GM18505 (cell line): Measurements from ENCODE around the gene IQCK.

Experiments used
- ATAC-seq: cut with Tn5 transposase; IDR thresholded peaks from one replicate; pipeline ENCODE4 v1.9.1; 2021; ENCODE audit not compliant: unreplicated experiment
- POLR2A ChIP-seq: IDR thresholded peaks from 4 replicates; pipeline ENCODE4 v1.6.1; 2011; ENCODE audit warnings: borderline replicate concordance; ENCODE audit not compliant: insufficient read depth, insufficient read length; ENCODE audit errors: extremely low read depth

Gene IQCK

GRCh38 chr16:19717314-19717713 is 757 bp upstream of the IQCK start:
- no peak for TF ChIP-seq POLR2A
- ATAC-seq: no peak

GRCh38 chr16:19718624-19718965 is 524 bp downstream of the IQCK start:
- TF ChIP-seq POLR2A: no peak
- ATAC-seq: no peak

DNA sequence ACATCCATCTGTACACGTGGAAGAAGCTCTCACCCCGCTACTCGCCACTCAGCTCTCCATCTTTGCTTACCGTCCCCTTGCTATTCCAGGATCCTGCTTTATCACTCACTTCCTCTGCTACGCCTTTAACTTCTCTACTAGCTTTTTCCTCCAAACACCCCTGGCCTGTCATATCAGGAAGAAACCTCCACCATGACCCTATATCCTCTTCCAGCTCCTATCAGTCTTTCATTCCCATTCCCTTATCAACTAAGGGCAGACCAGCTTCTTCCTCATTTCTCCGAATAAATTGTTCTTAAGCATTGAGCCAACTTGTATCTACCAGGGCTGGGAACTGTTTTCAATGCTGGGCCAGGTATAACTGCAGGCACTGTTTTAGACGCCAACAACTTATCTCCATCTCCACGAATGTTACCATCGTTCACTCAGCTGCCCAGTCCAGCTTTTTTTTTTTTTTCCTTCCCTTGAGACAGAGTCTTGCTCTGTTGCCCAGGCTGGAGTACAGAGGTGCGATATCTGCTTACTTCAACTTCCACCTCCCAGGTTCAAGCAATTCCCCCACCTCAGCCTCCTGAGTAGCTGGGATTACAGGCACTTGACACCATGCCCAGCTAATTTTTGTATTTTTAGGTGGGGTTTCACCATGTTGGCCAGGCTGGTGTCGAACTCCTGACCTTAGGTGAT is 4.3 kb downstream of the IQCK start:
- no peak for TF ChIP-seq POLR2A
- ATAC-seq: no peak

DNA sequence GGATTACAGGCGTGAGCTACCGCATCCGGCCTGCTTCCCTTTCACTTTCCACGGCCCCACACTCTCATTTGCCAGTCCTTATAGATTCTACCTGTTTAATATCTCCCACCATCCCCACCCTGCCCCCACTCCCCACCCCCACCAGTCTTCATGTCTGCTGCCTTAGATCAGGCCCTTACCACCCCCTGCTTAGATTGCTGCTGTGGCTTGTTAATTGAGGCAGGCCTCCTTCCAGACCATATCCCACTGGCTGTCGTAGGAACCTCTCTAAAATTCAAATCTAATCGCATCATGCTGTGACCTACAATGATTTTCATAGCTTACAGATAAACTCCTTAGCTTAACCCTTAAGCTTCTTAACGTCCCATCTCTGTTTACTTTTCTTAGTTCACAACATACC is 4.9 kb downstream of the IQCK start:
- no peak for TF ChIP-seq POLR2A
- no peak for ATAC-seq

GRCh38 chr16:19728636-19728965 is 10.5 kb downstream of the IQCK start:
- TF ChIP-seq POLR2A: no peak
- ATAC-seq: no peak

DNA sequence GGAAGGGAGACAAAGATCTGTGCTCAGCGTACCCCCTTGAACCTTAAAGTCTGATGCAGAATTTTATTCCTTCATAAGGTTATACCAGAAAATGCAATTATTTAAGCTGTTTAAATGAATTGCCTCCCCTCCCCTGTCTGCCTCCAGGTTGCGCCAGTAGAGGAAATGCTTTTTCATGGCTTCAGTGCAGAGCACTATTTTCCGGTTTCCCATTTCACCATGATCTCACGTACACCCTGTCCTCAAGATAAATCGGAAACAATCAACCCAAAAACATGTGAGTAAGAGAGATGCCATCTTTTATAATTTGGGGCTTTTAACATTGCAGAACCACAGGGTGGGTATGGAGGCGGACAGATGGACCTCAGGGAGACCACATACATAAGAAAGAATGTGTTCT is 15.5 kb downstream of the IQCK start:
- TF ChIP-seq POLR2A: no peak
- ATAC-seq: no peak

- no peak for TF ChIP-seq POLR2A
- no peak for ATAC-seq
Measured at GRCh38 chr16:19735074-19735867, 17.2 kb downstream of the IQCK start.

GRCh38 chr16:19737306-19738038 is 19.4 kb downstream of the IQCK start:
- no peak for ATAC-seq
- no peak for TF ChIP-seq POLR2A

- no peak for ATAC-seq
- no peak for TF ChIP-seq POLR2A
Measured at GRCh38 chr16:19741354-19741753, 23.3 kb downstream of the IQCK start.

GRCh38 chr16:19743816-19744159 is 25.7 kb downstream of the IQCK start:
- no peak for ATAC-seq
- TF ChIP-seq POLR2A: no peak

GRCh38 chr16:19744670-19745069 is 26.6 kb downstream of the IQCK start:
- no peak for ATAC-seq
- no peak for TF ChIP-seq POLR2A

- no peak for ATAC-seq
- no peak for TF ChIP-seq POLR2A
Measured at GRCh38 chr16:19745286-19746010, 27.4 kb downstream of the IQCK start.

DNA sequence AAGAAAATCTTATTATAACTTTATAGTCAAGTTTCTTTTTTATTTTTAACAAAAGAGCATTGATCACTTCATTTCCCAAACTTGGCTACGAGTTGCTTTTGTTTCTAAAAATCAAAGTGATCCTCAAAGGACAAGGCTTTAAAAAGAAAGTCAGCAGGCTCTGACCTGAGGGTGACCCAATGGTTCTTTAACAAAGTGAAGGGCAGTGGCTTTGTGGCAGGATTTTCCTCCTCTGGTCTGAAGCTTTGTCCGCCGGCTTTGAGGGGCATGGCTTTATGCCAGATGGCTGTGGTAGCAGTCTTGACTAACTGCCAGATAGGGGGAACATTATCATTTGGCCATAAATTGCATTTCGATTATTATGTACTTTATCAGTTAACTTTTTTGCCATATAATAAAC is 28.5 kb downstream of the IQCK start:
- no peak for ATAC-seq
- no peak for TF ChIP-seq POLR2A
